Naive thymus-derived CD4-positive, alpha-beta T cell (primary cell): ENCODE data around the gene ATG4D. TPM values are rescaled to one million over a fixed set of nuclear protein-coding genes. Genes with fewer than 3 reads are reported as not detected.

Experiments
- ATAC-seq: fragments of 150-1000 bp; cut with Tn5 transposase; 2 replicates; pipeline ENCODE4 v1.10.0; 2021; ENCODE audit warnings: mild to moderate bottlenecking, moderate library complexity
- CTCF ChIA-PET: fragments of 350-600 bp; sonication (Branson Sonifier 250); formaldehyde crosslinking; loops from one replicate; lab custom pipeline; 2021; ENCODE audit warnings: antibody characterized with exemption; lab: Charles Lee
- POLR2A ChIA-PET: fragments of 350-600 bp; sonication (Branson Sonifier 250); formaldehyde crosslinking; loops from one replicate; lab custom pipeline; 2021; ENCODE audit warnings: antibody characterized with exemption, inconsistent platforms; lab: Charles Lee
- DNase-seq, 9 donors: peaks; one replicate each; pipeline versions ENCODE4 v3.0.0 to v3.0.0-alpha.2; 2020 to 2022; ENCODE audit warnings: mixed read lengths in 1 of 9
- H3K27ac ChIP-seq: one replicate; pipeline ENCODE4 v1.7.0; 2013; ENCODE audit warnings: mild to moderate bottlenecking, low read depth, low read length, moderate library complexity
- H3K27me3 ChIP-seq, 2 donors: one replicate each; pipeline ENCODE4 v1.7.0; 2013; ENCODE audit warnings: low read length in 2 of 2, mild to moderate bottlenecking in 2 of 2, moderate library complexity in 2 of 2; ENCODE audit not compliant: control insufficient read depth in 2 of 2, insufficient read depth in 2 of 2
- H3K36me3 ChIP-seq, 3 experiments: 1 replicate in 2 of 3; 2 replicates in 1 of 3; pipeline ENCODE4 v1.7.0; 2013; ENCODE audit warnings: low read length in 3 of 3, mild to moderate bottlenecking in 3 of 3, moderate library complexity in 1 of 3; ENCODE audit not compliant: insufficient read depth in 3 of 3, control insufficient read depth in 2 of 3
- H3K4me1 ChIP-seq, 2 donors: one replicate each; pipeline ENCODE4 v1.7.0; 2013; ENCODE audit warnings: low read length in 2 of 2, mild to moderate bottlenecking in 2 of 2, moderate library complexity in 1 of 2; ENCODE audit not compliant: control insufficient read depth in 2 of 2, insufficient read depth in 2 of 2
- H3K4me3 ChIP-seq: 2 replicates; pipeline ENCODE4 v1.7.0; 2013; ENCODE audit warnings: mild to moderate bottlenecking, low read length
- H3K9me3 ChIP-seq, 3 experiments: 1 replicate in 2 of 3; 2 replicates in 1 of 3; pipeline ENCODE4 v1.7.0; 2013; ENCODE audit warnings: low read length in 3 of 3; ENCODE audit not compliant: control insufficient read depth in 2 of 3
- H3K27ac Mint-ChIP-seq, 9 donors: one replicate each; pipeline ENCODE4 v1.8.0; 2020 to 2022; ENCODE audit warnings: mixed read lengths in 9 of 9, mild to moderate bottlenecking in 8 of 9, moderate library complexity in 5 of 9, inconsistent platforms in 2 of 9
- H3K27me3 Mint-ChIP-seq, 5 donors: one replicate each; pipeline ENCODE4 v1.8.0; 2021 to 2022; ENCODE audit warnings: mixed read lengths in 5 of 5, mild to moderate bottlenecking in 1 of 5
- H3K36me3 Mint-ChIP-seq, 5 donors: one replicate each; pipeline ENCODE4 v1.8.0; 2020 to 2022; ENCODE audit warnings: mixed read lengths in 5 of 5, mild to moderate bottlenecking in 3 of 5, inconsistent platforms in 1 of 5
- H3K4me1 Mint-ChIP-seq, 7 donors: one replicate each; pipeline ENCODE4 v1.8.0; 2020 to 2022; ENCODE audit warnings: mixed read lengths in 7 of 7, mild to moderate bottlenecking in 3 of 7, inconsistent platforms in 1 of 7
- H3K4me3 Mint-ChIP-seq, 10 donors: one replicate each; pipeline ENCODE4 v1.8.0; 2020 to 2022; ENCODE audit warnings: mild to moderate bottlenecking in 10 of 10, mixed read lengths in 10 of 10, moderate library complexity in 6 of 10, inconsistent platforms in 2 of 10
- H3K9me3 Mint-ChIP-seq, 11 donors: one replicate each; pipeline ENCODE4 v1.8.0; 2020 to 2022; ENCODE audit warnings: mixed read lengths in 11 of 11, mild to moderate bottlenecking in 4 of 11, inconsistent platforms in 1 of 11, moderate library complexity in 1 of 11
- intact Hi-C, 2 donors: fragments of 100-400 bp; cut with micrococcal nuclease; formaldehyde crosslinking; loops; one replicate each; pipeline ENCODE4 v1.15.1; 2023
- microRNA-seq: library from miRNA; unstranded; fragments of <30 nt; microRNA quantifications from one replicate; pipeline ENCODE4 v1.2.0, GENCODE V29; 2022; ENCODE audit warnings: borderline microRNAs expressed
- polyA plus RNA-seq, 2 donors: library from polyadenylated mRNA; unstranded; fragments of 300-500 nt; fragmentation: Illumina TruSeq; gene quantifications; one replicate each; pipeline ENCODE4 v1.2.3, GENCODE V29; 2021
- total RNA-seq, 6 experiments: library from RNA in 5 of 6; stranded (reverse) in 5 of 6; gene quantifications; 1 replicate in 5 of 6; 2 replicates in 1 of 6; pipeline ENCODE4 v1.2.3 and lab custom pipeline; 2021 to 2026

ATG4D gene
- total and polyA plus RNA-seq, 7 experiments from 2014 or later: 12.9 to 70.3 (median 42.3) TPM

- H3K9me3 Mint-ChIP-seq: no peaks in the 10 kb centered on the region
- peak overlapping the region in 1 of 10 donors; percentile 41 for H3K4me3 Mint-ChIP-seq
- intact Hi-C loops: no loop called here
- peak overlapping the region in 1 of 9 donors; percentile 78 for H3K27ac Mint-ChIP-seq
- Histone ChIP-seq H3K4me1 (peaks cover 12 to 13% of the 10 kb centered on the region in 2 donors), H3K27me3 (no peaks in the 10 kb centered on the region), H3K4me3 (no peak overlapping the region), H3K9me3 (no peaks in the 10 kb centered on the region), H3K36me3 (no peaks in the 10 kb centered on the region), H3K27ac (no peak overlapping the region)
- peaks cover 0 to 4% (median 0%) of the 10 kb centered on the region in 5 donors for H3K27me3 Mint-ChIP-seq
- ChIA-PET POLR2A (interaction anchor here (1.0 to 1.2 kb wide), 2 partner anchors 10 to 59 kb away, joined by 3 read pairs; no protein-coding TSS in a partner anchor), CTCF (no interaction called here)
- H3K4me1 Mint-ChIP-seq: peaks cover 6 to 22% (median 16%) of the 10 kb centered on the region in 7 donors
- no peak for ATAC-seq
- peaks cover 0 to 2% (median 0%) of the 10 kb centered on the region in 5 donors for H3K36me3 Mint-ChIP-seq
- no peak for DNase-seq
Measured at GRCh38 chr19:10593820-10594637, 50.3 kb downstream of the ATG4D start.

- Mint-ChIP-seq H3K27ac (peak overlapping the region in 3 of 9 donors; percentile 43 to 76 (median 57)), H3K4me3 (peak overlapping the region in 6 of 10 donors; percentile 11 to 56 (median 39)), H3K4me1 (peaks cover 24 to 45% (median 39%) of the 10 kb centered on the region in 7 donors), H3K27me3 (peaks cover 0 to 12% (median 0%) of the 10 kb centered on the region in 5 donors), H3K36me3 (peaks cover 0 to 9% (median 3%) of the 10 kb centered on the region in 5 donors), H3K9me3 (peaks cover 0 to 2% (median 0%) of the 10 kb centered on the region in 11 donors)
- Histone ChIP-seq H3K4me3 (no peak overlapping the region), H3K27ac (no peak overlapping the region), H3K27me3 (no peaks in the 10 kb centered on the region), H3K36me3 (peaks cover 0 to 9% (median 0%) of the 10 kb centered on the region in 3 experiments), H3K4me1 (peaks cover 28 to 32% of the 10 kb centered on the region in 2 donors), H3K9me3 (no peaks in the 10 kb centered on the region)
- ChIA-PET POLR2A (interaction anchor here (0.7 to 13.4 kb wide), 2 partner anchors 23 to 46 kb away, joined by 5 to 190 read pairs; partner anchors contain the start of gene SLC44A2), CTCF (no interaction called here)
- DNase-seq (no peak), ATAC-seq (no peak)
- intact Hi-C loops: no loop called here
Measured at GRCh38 chr19:10600149-10600548, 56.4 kb downstream of the ATG4D start.

- ATAC-seq (no peak), DNase-seq (no peak)
- Mint-ChIP-seq H3K36me3 (peaks cover 0 to 9% (median 3%) of the 10 kb centered on the region in 5 donors), H3K4me3 (peak overlapping the region; percentile 59 to 100 (median 83)), H3K27me3 (peaks cover 0 to 12% (median 0%) of the 10 kb centered on the region in 5 donors), H3K4me1 (peaks cover 18 to 34% (median 29%) of the 10 kb centered on the region in 7 donors), H3K9me3 (peaks cover 0 to 2% (median 0%) of the 10 kb centered on the region in 11 donors), H3K27ac (peak overlapping the region; percentile 47 to 100 (median 83))
- Histone ChIP-seq H3K36me3 (peaks cover 0 to 9% (median 0%) of the 10 kb centered on the region in 3 experiments), H3K27me3 (no peaks in the 10 kb centered on the region), H3K27ac (peak overlapping the region; percentile 47), H3K4me3 (peak overlapping the region; percentile 35), H3K4me1 (peaks cover 15 to 23% of the 10 kb centered on the region in 2 donors), H3K9me3 (no peaks in the 10 kb centered on the region)
- ChIA-PET CTCF (interaction anchor here (1.4 to 5.3 kb wide), 4 partner anchors 21 to 43 kb away, joined by 3 to 27 read pairs (median 14); no protein-coding TSS in a partner anchor), POLR2A (interaction anchor here (0.5 to 13.4 kb wide), 13 partner anchors 10 to 191 kb away, joined by 3 to 190 read pairs (median 14); partner anchors contain the start of genes CDKN2D, KRI1 and SLC44A2)
- intact Hi-C loops: loop anchor here (1.0 to 2.0 kb wide), 3 partner anchors 42 to 234 kb away; partner anchors contain the start of gene TMED1 (in 1 of the 2)
Measured at GRCh38 chr19:10601999-10602329, 58.3 kb downstream of the ATG4D start.

GRCh38 chr19:10602330-10603083, 58.8 kb downstream of the ATG4D start:
- peak overlapping the region; percentile 100 for H3K27ac ChIP-seq
- H3K4me3 ChIP-seq: peak overlapping the region; percentile 92
- CTCF ChIA-PET: interaction anchor here (1.4 to 5.3 kb wide), 3 partner anchors 21 to 42 kb away, joined by 3 to 27 read pairs (median 25); no protein-coding TSS in a partner anchor
- no peaks in the 10 kb centered on the region for H3K9me3 ChIP-seq
- peak; percentile 73 to 89 (median 86) for DNase-seq
- peak; percentile 93 for ATAC-seq
- peaks cover 0 to 12% (median 0%) of the 10 kb centered on the region in 5 donors for H3K27me3 Mint-ChIP-seq
- no peaks in the 10 kb centered on the region for H3K27me3 ChIP-seq
- H3K4me1 ChIP-seq: peaks cover 15 to 20% of the 10 kb centered on the region in 2 donors
- H3K36me3 ChIP-seq: peaks cover 0 to 9% (median 0%) of the 10 kb centered on the region in 3 experiments
- POLR2A ChIA-PET: interaction anchor here (0.5 to 13.4 kb wide), 22 partner anchors 10 to 506 kb away, joined by 3 to 190 read pairs (median 6); partner anchors contain the start of genes ATG4D, CDKN2D, DNM2 and ICAM1
- H3K36me3 Mint-ChIP-seq: peaks cover 0 to 9% (median 6%) of the 10 kb centered on the region in 5 donors
- peak overlapping the region; percentile 94 to 100 (median 100) for H3K27ac Mint-ChIP-seq
- peaks cover 0 to 2% (median 0%) of the 10 kb centered on the region in 11 donors for H3K9me3 Mint-ChIP-seq
- peak overlapping the region; percentile 97 to 100 (median 99) for H3K4me3 Mint-ChIP-seq
- intact Hi-C loops: loop anchor here (1.0 to 2.0 kb wide), 10 partner anchors 13 to 269 kb away; partner anchors contain the start of genes CARM1 (in 1 of the 2), ILF3 (in 1 of the 2) and TMED1 (in 1 of the 2)
- peaks cover 18 to 37% (median 31%) of the 10 kb centered on the region in 7 donors for H3K4me1 Mint-ChIP-seq

Small RNAs within 50 kb of the gene (microRNA-seq; reads per million reads assigned to microRNA genes)
- gene MIR1238: not detected

Other genes starting within 250 kb of the ATG4D start
- gene ZGLP1, start 234.1 kb upstream of the ATG4D start, total RNA-seq: 10 to 100 TPM in 1 of 5 experiments, 1 to 10 TPM in 4; 1.2 to 11.4 (median 6.2) TPM
- gene ZGLP1, start 234.1 kb upstream of the ATG4D start, polyA plus RNA-seq: under 1 TPM in 1 of 2 donors, not detected in 1; 0.22 TPM
- gene FDX2, start 227.9 kb upstream of the ATG4D start, total RNA-seq: 10 to 100 TPM in 2 of 5 experiments, 1 to 10 TPM in 3; 5.7 to 10.5 (median 9.3) TPM
- 10 to 100 TPM; 18.3 to 19.4 TPM for gene FDX2, start 227.9 kb upstream of the ATG4D start, polyA plus RNA-seq
- 10 to 100 TPM; 43.2 to 81.1 (median 50.2) TPM for gene RAVER1, start 210.4 kb upstream of the ATG4D start, total RNA-seq
- 10 to 100 TPM; 15.6 to 31.9 TPM for gene RAVER1, start 210.4 kb upstream of the ATG4D start, polyA plus RNA-seq
- 100 to 1,000 TPM; 165 to 202 (median 189) TPM for gene ICAM3, start 204.3 kb upstream of the ATG4D start, total RNA-seq
- 100 to 1,000 TPM; 229 to 244 TPM for gene ICAM3, start 204.3 kb upstream of the ATG4D start, polyA plus RNA-seq
- 100 to 1,000 TPM; 224 to 346 (median 284) TPM for gene TYK2, start 163.3 kb upstream of the ATG4D start, total RNA-seq
- 10 to 100 TPM; 45.4 to 55.6 TPM for gene TYK2, start 163.3 kb upstream of the ATG4D start, polyA plus RNA-seq
- gene CDC37, start 140.4 kb upstream of the ATG4D start, total RNA-seq: 100 to 1,000 TPM; 169 to 229 (median 180) TPM
- 10 to 100 TPM; 62.8 to 99.2 TPM for gene CDC37, start 140.4 kb upstream of the ATG4D start, polyA plus RNA-seq
- 10 to 100 TPM in 2 of 5 experiments, 1 to 10 TPM in 2, under 1 TPM in 1; 0.59 to 51.8 (median 5.0) TPM for gene PDE4A, start 123.4 kb upstream of the ATG4D start, total RNA-seq
- 1 to 10 TPM in 1 of 2 donors, under 1 TPM in 1; 0.47 to 2.0 TPM for gene PDE4A, start 123.4 kb upstream of the ATG4D start, polyA plus RNA-seq
- 10 to 100 TPM; 12.9 to 83.6 (median 31.4) TPM for gene KEAP1, start 40.5 kb upstream of the ATG4D start, total RNA-seq
- 10 to 100 TPM; 21.9 to 37.7 TPM for gene KEAP1, start 40.5 kb upstream of the ATG4D start, polyA plus RNA-seq
- gene S1PR5, start 26.5 kb upstream of the ATG4D start, total RNA-seq: 10 to 100 TPM in 1 of 5 experiments, 1 to 10 TPM in 1, under 1 TPM in 2, not detected in 1; 0.51 to 22.0 (median 3.5) TPM
- under 1 TPM; 0.53 to 0.55 TPM for gene S1PR5, start 26.5 kb upstream of the ATG4D start, polyA plus RNA-seq
- 10 to 100 TPM; 48.4 to 84.1 (median 60.4) TPM for gene KRI1, start 22.1 kb downstream of the ATG4D start, total RNA-seq
- gene KRI1, start 22.1 kb downstream of the ATG4D start, polyA plus RNA-seq: 10 to 100 TPM; 13.7 to 47.6 TPM
- 10 to 100 TPM; 20.5 to 73.9 (median 47.5) TPM for gene CDKN2D, start 25.1 kb downstream of the ATG4D start, total RNA-seq
- 100 to 1,000 TPM in 1 of 2 donors, 10 to 100 TPM in 1; 72.9 to 102 TPM for gene CDKN2D, start 25.1 kb downstream of the ATG4D start, polyA plus RNA-seq
- gene AP1M2, start 43.4 kb downstream of the ATG4D start, total RNA-seq: not detected
- gene AP1M2, start 43.4 kb downstream of the ATG4D start, polyA plus RNA-seq: not detected
- 100 to 1,000 TPM; 148 to 272 (median 194) TPM for gene SLC44A2, start 81.6 kb downstream of the ATG4D start, total RNA-seq
- 100 to 1,000 TPM; 216 to 375 TPM for gene SLC44A2, start 81.6 kb downstream of the ATG4D start, polyA plus RNA-seq
- gene ILF3, start 110.4 kb downstream of the ATG4D start, total RNA-seq: 100 to 1,000 TPM; 346 to 515 (median 368) TPM
- 10 to 100 TPM; 91.0 to 99.9 TPM for gene ILF3, start 110.4 kb downstream of the ATG4D start, polyA plus RNA-seq
- 10 to 100 TPM; 36.1 to 63.4 (median 54.9) TPM for gene QTRT1, start 157.5 kb downstream of the ATG4D start, total RNA-seq
- gene QTRT1, start 157.5 kb downstream of the ATG4D start, polyA plus RNA-seq: 10 to 100 TPM; 38.0 to 41.8 TPM
- 100 to 1,000 TPM; 238 to 340 (median 269) TPM for gene DNM2, start 174.2 kb downstream of the ATG4D start, total RNA-seq
- 100 to 1,000 TPM in 1 of 2 donors, 10 to 100 TPM in 1; 49.1 to 111 TPM for gene DNM2, start 174.2 kb downstream of the ATG4D start, polyA plus RNA-seq